Right lobe of liver (tissue), 6 donors: ENCODE results near the gene LHX2. TPM values are rescaled to one million over a fixed set of nuclear protein-coding genes. Genes with fewer than 3 reads are reported as not detected.
"Not testable (repeated sequence)": the region's sequence is repeated elsewhere in the genome, so short reads cannot be mapped to it uniquely, and the experiment has no call there.

ENCODE experiments used
- ATAC-seq, 4 donors: fragments of 200-7000 bp; cut with Tn5 transposase; one replicate each; pipeline ENCODE4 v1.9.1; 2020; ENCODE audit warnings: mild to moderate bottlenecking in 4 of 4, moderate library complexity in 4 of 4
- DNase-seq, 3 donors: peaks; one replicate each; pipeline ENCODE4 v3.0.0-alpha.2; 2020
- H3K27ac ChIP-seq, 3 donors: fragments of 200-600 bp; one replicate each; pipeline ENCODE4 v1.8.0; 2022
- H3K27me3 ChIP-seq, 2 donors: fragments of 200-600 bp; one replicate each; pipeline ENCODE4 v1.8.0; 2022
- H3K36me3 ChIP-seq, 4 donors: fragments of 200-600 bp; sonication (generic) in 1 of 4; one replicate each; pipeline versions ENCODE4 v1.5.1 to v1.8.0; 2017 to 2022; ENCODE audit warnings: control low read depth in 1 of 4
- H3K4me1 ChIP-seq, 4 donors: fragments of 200-600 bp; sonication (generic) in 1 of 4; one replicate each; pipeline versions ENCODE4 v1.5.1 to v1.8.0; 2017 to 2022; ENCODE audit warnings: control low read depth in 1 of 4
- H3K4me3 ChIP-seq, 3 donors: fragments of 200-600 bp; one replicate each; pipeline ENCODE4 v1.8.0; 2022
- H3K9me3 ChIP-seq, 4 donors: fragments of 200-600 bp; sonication (generic) in 1 of 4; one replicate each; pipeline versions ENCODE4 v1.5.1 to v1.8.0; 2017 to 2022; ENCODE audit warnings: control low read depth in 1 of 4
- POLR2A ChIP-seq: fragments of 450-650 bp; IDR thresholded peaks from one replicate; pipeline ENCODE4 v1.6.1; 2017; ENCODE audit warnings: antibody characterized with exemption, mild to moderate bottlenecking
- WGBS: methylation state at CpG from one replicate; pipeline ENCODE4 v1.1.6; 2018; ENCODE audit warnings: low coverage, low lambda C conversion rate; ENCODE audit not compliant: insufficient coverage; ENCODE audit errors: missing lambda C conversion rate; 5-methylcytosine and 5-hydroxymethylcytosine counted together
- intact Hi-C, 2 donors: fragments of 100-400 bp; cut with DNase I; formaldehyde crosslinking; loops; one replicate each; pipeline versions ENCODE4 v1.11.2 to v1.14.1; 2022
- total RNA-seq, 6 experiments: library from RNA; depleted of rRNA in 2 of 6; stranded (reverse); fragments of >200 nt in 2 of 6; fragmentation: NEBNext Ultra II Directional in 3 of 6; extraction: Animal tissue kit (Norgen Biotek cat#: 25700) in 3 of 6; gene quantifications; one replicate each; pipeline versions ENCODE4 v1.1.0 to v1.2.4, GENCODE V29; 2016 to 2023
- TF ChIP-seq, protein P1 (sequence below), 4 donors: fragments of 200-600 bp in 3 of 4; fragments of 450-650 bp in 1 of 4; IDR thresholded peaks; one replicate each; pipeline versions ENCODE4 v1.5.1 to v1.8.0; 2016 to 2022; ENCODE audit warnings: antibody characterized with exemption in 4 of 4, mild to moderate bottlenecking in 2 of 4
- donor health status: DM: no; HTN: yes; CAD: no.
- donor health status: DM: no; HTN: no; CAD: no.
- donor health status: DM: no; HTN: no; CAD: no.
- donor health status: DM: no; HTN: yes; CAD: no.
- donor health status: DM: no; HTN: yes; CAD: no.

Gene LHX2
- total RNA-seq, 6 experiments from 2014 or later: 0.64 to 5.0 (median 3.0) TPM

- WGBS: 36% methylated on average over 5 of the region's 5 CpGs
- ATAC-seq (no peak), DNase-seq (no peak)
- Histone ChIP-seq H3K27ac (no peak overlapping the region), H3K9me3 (no peaks in the 10 kb centered on the region), H3K27me3 (peaks cover 0 to 3% of the 10 kb centered on the region in 2 donors), H3K4me1 (no peaks in the 10 kb centered on the region), H3K36me3 (no peaks in the 10 kb centered on the region), H3K4me3 (no peak overlapping the region)
- intact Hi-C loops: no loop called here
- TF ChIP-seq POLR2A: no peak
- TF ChIP-seq, protein P1, sequence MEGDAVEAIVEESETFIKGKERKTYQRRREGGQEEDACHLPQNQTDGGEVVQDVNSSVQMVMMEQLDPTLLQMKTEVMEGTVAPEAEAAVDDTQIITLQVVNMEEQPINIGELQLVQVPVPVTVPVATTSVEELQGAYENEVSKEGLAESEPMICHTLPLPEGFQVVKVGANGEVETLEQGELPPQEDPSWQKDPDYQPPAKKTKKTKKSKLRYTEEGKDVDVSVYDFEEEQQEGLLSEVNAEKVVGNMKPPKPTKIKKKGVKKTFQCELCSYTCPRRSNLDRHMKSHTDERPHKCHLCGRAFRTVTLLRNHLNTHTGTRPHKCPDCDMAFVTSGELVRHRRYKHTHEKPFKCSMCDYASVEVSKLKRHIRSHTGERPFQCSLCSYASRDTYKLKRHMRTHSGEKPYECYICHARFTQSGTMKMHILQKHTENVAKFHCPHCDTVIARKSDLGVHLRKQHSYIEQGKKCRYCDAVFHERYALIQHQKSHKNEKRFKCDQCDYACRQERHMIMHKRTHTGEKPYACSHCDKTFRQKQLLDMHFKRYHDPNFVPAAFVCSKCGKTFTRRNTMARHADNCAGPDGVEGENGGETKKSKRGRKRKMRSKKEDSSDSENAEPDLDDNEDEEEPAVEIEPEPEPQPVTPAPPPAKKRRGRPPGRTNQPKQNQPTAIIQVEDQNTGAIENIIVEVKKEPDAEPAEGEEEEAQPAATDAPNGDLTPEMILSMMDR (IDR thresholded peaks at IDR 0.05): no peak
Observed at GRCh38 chr9:123990427-123990826, 21.1 kb upstream of the LHX2 start.

DNA sequence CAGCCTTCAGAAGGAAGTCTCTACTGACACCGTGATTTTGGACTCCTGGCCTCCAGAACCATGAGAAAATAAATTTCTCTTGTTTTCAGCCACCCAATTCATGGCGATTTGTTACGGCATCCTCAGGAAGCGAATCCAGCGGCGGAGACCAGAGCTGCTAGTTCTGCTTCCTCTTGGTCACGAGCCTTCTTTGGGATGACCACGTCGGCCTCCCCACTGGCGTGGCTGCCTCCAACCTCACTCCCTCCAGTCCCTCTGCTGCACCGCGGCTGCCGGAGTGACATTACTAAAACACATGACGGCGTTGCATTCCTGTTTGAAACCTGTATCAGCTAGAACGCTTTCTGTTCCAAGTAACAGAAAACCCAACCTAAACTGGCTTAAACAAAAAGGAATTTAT lies 18.9 kb upstream of the LHX2 start:
- H3K4me1 ChIP-seq, DNase-seq, H3K9me3 ChIP-seq, H3K27ac ChIP-seq, intact Hi-C loops, H3K4me3 ChIP-seq, H3K36me3 ChIP-seq: not testable (repeated sequence)
- WGBS: 49% methylated on average over 7 of the region's 16 CpGs
- peaks cover 0 to 18% of the 10 kb centered on the region in 2 donors for H3K27me3 ChIP-seq
- peak in 3 of 4 donors; percentile 44 to 54 (median 48) for ATAC-seq

- H3K27me3 ChIP-seq: peaks cover 0 to 39% of the 10 kb centered on the region in 2 donors
Observed at GRCh38 chr9:123996731-123997421, 14.7 kb upstream of the LHX2 start.

GRCh38 chr9:123997665-123998277 lies 13.8 kb upstream of the LHX2 start:
- Histone ChIP-seq H3K4me3 (no peak overlapping the region), H3K4me1 (peaks cover 0 to 14% (median 0%) of the 10 kb centered on the region in 4 donors), H3K36me3 (no peaks in the 10 kb centered on the region), H3K27me3 (peaks cover 0 to 39% of the 10 kb centered on the region in 2 donors), H3K27ac (no peak overlapping the region), H3K9me3 (no peaks in the 10 kb centered on the region)
- TF ChIP-seq, protein P1 (IDR thresholded peaks at IDR 0.05): no peak
- DNase-seq (peak in 2 of 3 donors; percentile 65 to 68), ATAC-seq (peak; percentile 60 to 81 (median 74))
- WGBS: 11% methylated on average over 7 of the region's 15 CpGs
- intact Hi-C loops: no loop called here

More at GRCh38 chr9:123996731-123997421, 14.7 kb upstream of the LHX2 start:
- Histone ChIP-seq H3K27ac (no peak overlapping the region), H3K4me3 (no peak overlapping the region), H3K9me3 (no peaks in the 10 kb centered on the region), H3K4me1 (peaks cover 0 to 14% (median 0%) of the 10 kb centered on the region in 4 donors), H3K36me3 (no peaks in the 10 kb centered on the region)
- ATAC-seq (peak; percentile 38 to 78 (median 56)), DNase-seq (peak in 1 of 3 donors; percentile 53)
- 2% methylated on average over 18 of the region's 23 CpGs for WGBS
- TF ChIP-seq POLR2A: no peak
- TF ChIP-seq, protein P1 (IDR thresholded peaks at IDR 0.05): no peak
- intact Hi-C loops: no loop called here

DNA sequence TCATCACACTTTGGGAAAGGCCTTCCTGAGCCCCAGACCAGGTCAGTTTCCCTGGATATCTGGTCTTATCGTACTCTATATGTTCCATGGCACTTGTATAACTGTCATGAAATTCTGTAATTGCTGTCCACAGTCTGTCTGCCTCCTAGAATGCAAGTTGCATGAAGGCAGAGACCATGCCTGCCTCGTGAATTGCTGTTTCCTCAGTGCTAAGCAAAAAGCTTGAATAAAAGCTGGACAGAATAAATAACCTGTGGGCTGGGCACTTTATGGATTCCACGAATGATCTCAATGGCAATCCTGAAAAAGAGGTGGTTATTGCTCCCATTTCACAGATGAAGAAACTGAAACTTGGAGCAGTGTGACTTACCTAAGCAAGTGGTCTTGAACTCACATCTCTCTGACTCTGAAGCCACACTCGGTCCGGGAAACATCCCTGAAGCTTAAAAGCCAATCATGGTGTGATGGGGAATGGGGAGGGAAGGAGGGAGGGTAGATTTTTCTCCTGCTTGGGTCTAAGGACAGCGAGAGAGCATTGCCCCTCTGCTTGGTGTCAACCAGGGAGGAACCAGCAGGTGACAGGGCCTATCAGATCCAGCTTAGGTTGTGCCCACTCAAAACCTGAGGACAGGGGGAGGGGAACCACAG lies 13.2 kb upstream of the LHX2 start:
- H3K27me3 ChIP-seq: peaks cover 0 to 39% of the 10 kb centered on the region in 2 donors
- WGBS: 33% methylated on average over 5 of the region's 6 CpGs
- H3K27ac ChIP-seq: no peak overlapping the region
- ATAC-seq (no peak), DNase-seq (no peak)
- H3K36me3 ChIP-seq: no peaks in the 10 kb centered on the region
- H3K4me1 ChIP-seq: peaks cover 0 to 14% (median 0%) of the 10 kb centered on the region in 4 donors
- intact Hi-C loops: no loop called here
- H3K4me3 ChIP-seq: no peak overlapping the region
- H3K9me3 ChIP-seq: no peaks in the 10 kb centered on the region
- TF ChIP-seq POLR2A: no peak
- TF ChIP-seq, protein P1 (IDR thresholded peaks at IDR 0.05): no peak
